ENCODE results near the gene OR10S1.

DNA sequence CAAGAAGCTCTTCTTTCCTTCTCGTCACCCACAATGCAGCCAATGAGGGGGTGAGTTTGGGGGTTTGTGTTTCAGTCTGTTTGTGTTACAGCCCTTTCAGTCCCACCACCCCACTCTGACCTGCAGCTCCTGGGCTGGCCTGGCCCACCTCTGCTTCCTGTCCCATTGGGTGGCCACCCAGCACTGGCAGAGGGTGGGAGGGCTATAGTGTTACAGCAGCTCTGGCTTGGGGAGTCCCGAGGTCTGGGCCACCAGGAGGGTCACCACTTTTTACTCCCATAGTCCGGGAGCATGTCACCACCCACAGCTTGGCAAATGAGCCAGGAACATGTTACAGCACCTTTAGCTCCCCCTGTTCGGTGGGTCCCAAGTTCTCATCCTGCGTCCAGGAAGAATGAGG is 1.7 kb upstream of the OR10S1 start:
- TF ChIP-seq, protein P1, sequence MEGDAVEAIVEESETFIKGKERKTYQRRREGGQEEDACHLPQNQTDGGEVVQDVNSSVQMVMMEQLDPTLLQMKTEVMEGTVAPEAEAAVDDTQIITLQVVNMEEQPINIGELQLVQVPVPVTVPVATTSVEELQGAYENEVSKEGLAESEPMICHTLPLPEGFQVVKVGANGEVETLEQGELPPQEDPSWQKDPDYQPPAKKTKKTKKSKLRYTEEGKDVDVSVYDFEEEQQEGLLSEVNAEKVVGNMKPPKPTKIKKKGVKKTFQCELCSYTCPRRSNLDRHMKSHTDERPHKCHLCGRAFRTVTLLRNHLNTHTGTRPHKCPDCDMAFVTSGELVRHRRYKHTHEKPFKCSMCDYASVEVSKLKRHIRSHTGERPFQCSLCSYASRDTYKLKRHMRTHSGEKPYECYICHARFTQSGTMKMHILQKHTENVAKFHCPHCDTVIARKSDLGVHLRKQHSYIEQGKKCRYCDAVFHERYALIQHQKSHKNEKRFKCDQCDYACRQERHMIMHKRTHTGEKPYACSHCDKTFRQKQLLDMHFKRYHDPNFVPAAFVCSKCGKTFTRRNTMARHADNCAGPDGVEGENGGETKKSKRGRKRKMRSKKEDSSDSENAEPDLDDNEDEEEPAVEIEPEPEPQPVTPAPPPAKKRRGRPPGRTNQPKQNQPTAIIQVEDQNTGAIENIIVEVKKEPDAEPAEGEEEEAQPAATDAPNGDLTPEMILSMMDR (conservative IDR thresholded peaks at IDR 0.05; ENCODE audit: low read length) = no peak
- TF ChIP-seq EZH2phosphoT487 (IDR thresholded peaks at IDR 0.05; ENCODE audit: borderline replicate concordance) = no peak
